HG03135 (cell line): ENCODE data around the gene LRRK1.

Experiments
- ATAC-seq: cut with Tn5 transposase; IDR thresholded peaks from one replicate; pipeline ENCODE4 v1.9.1; 2021; ENCODE audit warnings: mild to moderate bottlenecking, moderate library complexity; ENCODE audit not compliant: unreplicated experiment

The LRRK1 gene

GRCh38 chr15:100890051-100890720 lies 29.0 kb upstream of the LRRK1 start:
- no peak for ATAC-seq

- ATAC-seq: no peak
These were observed 28.3 kb upstream of the LRRK1 start for GRCh38 chr15:100890850-100891249.

GRCh38 chr15:100891307-100892012 lies 27.7 kb upstream of the LRRK1 start:
- no peak for ATAC-seq

- ATAC-seq: no peak
These were observed 27.2 kb upstream of the LRRK1 start for GRCh38 chr15:100892013-100892355.

GRCh38 chr15:100893261-100893963 lies 25.7 kb upstream of the LRRK1 start:
- no peak for ATAC-seq

- ATAC-seq: no peak
These were observed 25.2 kb upstream of the LRRK1 start for GRCh38 chr15:100893964-100894295.

- ATAC-seq: no peak
These were observed 23.4 kb upstream of the LRRK1 start for GRCh38 chr15:100895721-100896120.

- no peak for ATAC-seq
These were observed 21.7 kb upstream of the LRRK1 start for GRCh38 chr15:100897221-100898151.

GRCh38 chr15:100898152-100898490 lies 21.0 kb upstream of the LRRK1 start:
- no peak for ATAC-seq

GRCh38 chr15:100898661-100899462 lies 20.3 kb upstream of the LRRK1 start:
- ATAC-seq: no peak

- ATAC-seq: no peak
These were observed 19.6 kb upstream of the LRRK1 start for GRCh38 chr15:100899601-100900000.

- no peak for ATAC-seq
These were observed 18.9 kb upstream of the LRRK1 start for GRCh38 chr15:100900136-100900794.

- no peak for ATAC-seq
These were observed 18.4 kb upstream of the LRRK1 start for GRCh38 chr15:100900795-100901169.

GRCh38 chr15:100901296-100901695 lies 17.9 kb upstream of the LRRK1 start:
- no peak for ATAC-seq

- ATAC-seq: no peak
These were observed 17.3 kb upstream of the LRRK1 start for GRCh38 chr15:100901702-100902435.

- no peak for ATAC-seq
These were observed 16.6 kb upstream of the LRRK1 start for GRCh38 chr15:100902436-100903167.

- ATAC-seq: no peak
These were observed 16.0 kb upstream of the LRRK1 start for GRCh38 chr15:100903168-100903554.

- no peak for ATAC-seq
These were observed 13.3 kb upstream of the LRRK1 start for GRCh38 chr15:100905850-100906249.

GRCh38 chr15:100908466-100908865 lies 10.7 kb upstream of the LRRK1 start:
- no peak for ATAC-seq
